ENCODE measurements around the gene NCOA1.
"Not testable (repeated sequence)": the region's sequence is repeated elsewhere in the genome, so short reads cannot be mapped to it uniquely, and the experiment has no call there.

Gene NCOA1

GRCh38 chr2:24671230-24671629 lies 180.2 kb downstream of the NCOA1 start:
- no peak for TF ChIP-seq CTCF (IDR thresholded peaks at IDR 0.05; ENCODE audit: control extremely low read depth, extremely low read depth, low read depth, missing control alignments)
- ChIA-PET POLR2A (no interaction called here), CTCF (no interaction called here)
- no peak for DNase-seq (ENCODE audit: extremely low spot score)

GRCh38 chr2:24672589-24672988 lies 181.5 kb downstream of the NCOA1 start:
- ChIA-PET POLR2A (no interaction called here), CTCF (interaction anchor here (1.3 kb wide), 1 partner anchor 11 kb away, joined by 4 read pairs; no protein-coding TSS in a partner anchor)
- TF ChIP-seq CTCF (IDR thresholded peaks at IDR 0.05; ENCODE audit: control extremely low read depth, extremely low read depth, low read depth, missing control alignments) = no peak
- no peak for DNase-seq (ENCODE audit: extremely low spot score)

DNA sequence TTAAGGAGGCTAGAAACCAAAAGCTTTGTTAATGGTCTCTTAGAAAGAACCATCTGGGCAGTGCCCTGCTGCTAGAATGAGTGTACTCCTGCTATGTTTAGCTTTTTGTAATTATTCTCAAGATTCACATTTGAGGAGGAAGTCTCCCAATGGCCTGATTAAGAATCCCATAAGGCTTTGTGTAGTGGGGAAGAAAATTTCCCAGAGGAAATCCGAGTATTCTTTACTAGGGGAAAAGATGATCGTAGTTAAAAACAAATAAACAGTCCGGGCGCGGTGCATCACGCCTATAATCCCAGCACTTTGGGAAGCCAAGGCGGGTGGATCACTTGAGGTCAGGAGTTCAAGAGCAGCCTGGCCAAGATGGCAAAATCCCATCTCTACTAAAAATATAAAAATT lies 184.3 kb downstream of the NCOA1 start:
- no peak for TF ChIP-seq CTCF (IDR thresholded peaks at IDR 0.05; ENCODE audit: control extremely low read depth, extremely low read depth, low read depth, missing control alignments)
- DNase-seq (ENCODE audit: extremely low spot score) = no peak
- ChIA-PET CTCF (interaction anchor here (1.6 kb wide), 1 partner anchor 16 kb away, joined by 6 read pairs; no protein-coding TSS in a partner anchor), POLR2A (no interaction called here)

DNA sequence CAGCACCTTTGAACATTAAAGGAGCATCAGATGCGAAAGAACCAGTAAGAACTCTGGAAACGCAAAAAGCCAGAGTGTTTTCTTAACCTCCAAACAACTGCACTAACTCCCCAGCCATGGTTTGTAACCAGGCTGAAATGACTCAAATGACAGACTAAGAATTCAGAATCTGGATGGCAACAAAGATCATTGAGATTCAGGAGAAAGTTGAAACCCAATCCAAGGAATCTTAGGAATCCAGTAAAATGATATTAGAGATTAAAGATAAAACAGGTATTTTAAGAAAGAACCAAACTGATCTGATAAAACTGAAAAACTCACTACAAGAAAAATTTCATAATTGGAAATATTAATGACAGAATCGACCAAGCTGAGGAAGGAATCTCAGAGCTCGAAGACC lies 185.4 kb downstream of the NCOA1 start:
- ChIA-PET CTCF (no interaction called here), POLR2A (no interaction called here)
- TF ChIP-seq CTCF (IDR thresholded peaks at IDR 0.05; ENCODE audit: control extremely low read depth, extremely low read depth, low read depth, missing control alignments) = no peak
- DNase-seq (ENCODE audit: extremely low spot score) = no peak

DNA sequence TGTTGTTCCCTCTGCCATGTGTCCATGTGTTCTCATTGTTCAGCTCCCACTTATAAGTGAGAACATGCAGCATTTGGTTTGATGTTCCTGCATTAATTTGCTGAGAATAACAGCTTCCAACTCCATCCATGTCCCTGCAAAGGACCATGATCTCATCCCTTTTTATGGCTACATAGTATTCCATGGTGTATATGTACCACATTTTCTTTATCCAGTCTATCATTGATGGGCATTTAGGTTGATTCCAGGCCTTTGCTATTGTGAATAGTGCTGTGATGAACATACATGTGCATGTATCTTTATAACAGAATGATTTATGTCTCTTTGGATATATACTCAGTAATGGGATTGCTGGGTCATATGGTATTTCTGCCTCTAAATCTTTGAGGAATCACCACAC lies 187.0 kb downstream of the NCOA1 start:
- POLR2A ChIA-PET; DNase-seq (ENCODE audit: extremely low spot score): not testable (repeated sequence)
- CTCF ChIA-PET = interaction anchor here (1.4 kb wide), 1 partner anchor 10 kb away, joined by 3 read pairs; no protein-coding TSS in a partner anchor

- POLR2A ChIA-PET = no interaction called here
- DNase-seq (ENCODE audit: extremely low spot score) = no peak
- CTCF ChIA-PET = no interaction called here
- no peak for TF ChIP-seq CTCF (IDR thresholded peaks at IDR 0.05; ENCODE audit: control extremely low read depth, extremely low read depth, low read depth, missing control alignments)
Observed at GRCh38 chr2:24680196-24680595, 189.1 kb downstream of the NCOA1 start.

- no peak for DNase-seq (ENCODE audit: extremely low spot score)
- ChIA-PET POLR2A (no interaction called here), CTCF (interaction anchor here (1.2 kb wide), 1 partner anchor 23 kb away, joined by 3 read pairs; no protein-coding TSS in a partner anchor)
- TF ChIP-seq CTCF (IDR thresholded peaks at IDR 0.05; ENCODE audit: control extremely low read depth, extremely low read depth, low read depth, missing control alignments) = no peak
Observed at GRCh38 chr2:24682304-24682703, 191.2 kb downstream of the NCOA1 start.

Data from GM10248 (cell line).